ENCODE data around the gene CARHSP1.
"Not testable (repeated sequence)": the region's sequence is repeated elsewhere in the genome, so short reads cannot be mapped to it uniquely, and the experiment has no call there.

The CARHSP1 gene

DNA sequence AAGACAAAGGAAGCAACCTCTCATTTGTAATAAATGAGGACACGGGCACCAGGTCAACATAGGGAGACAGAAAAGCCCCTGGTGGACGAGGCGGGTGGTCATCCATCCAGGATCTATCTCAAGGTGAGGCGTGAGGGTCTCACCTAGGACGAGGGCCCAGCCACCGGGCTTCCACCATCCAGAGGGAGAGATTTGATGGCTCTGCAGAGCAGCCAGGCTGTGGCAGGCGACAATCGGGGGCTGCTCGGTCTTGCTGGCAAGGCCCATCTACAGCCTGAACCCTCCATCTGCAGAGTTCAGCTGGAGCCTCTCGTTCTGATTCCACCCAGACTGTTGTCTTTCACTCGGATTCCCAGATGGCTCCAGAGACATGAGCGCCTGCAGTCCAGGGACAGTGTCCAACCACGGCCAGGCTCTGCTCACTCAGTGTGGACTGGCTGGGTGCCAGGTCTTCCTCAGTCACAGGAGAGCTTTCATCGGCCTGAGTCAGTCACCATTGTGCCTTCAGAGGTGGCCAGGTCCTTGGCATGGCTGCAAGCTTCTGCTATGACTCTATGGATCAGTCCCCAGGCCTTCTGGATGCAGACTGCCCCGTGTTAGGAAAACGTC lies 19.2 kb upstream of the CARHSP1 start:
- Mint-ChIP-seq H3K27me3 (peaks cover 26% of the 10 kb centered on the region), H3K4me1 (peaks cover 6% of the 10 kb centered on the region), H3K9me3 (no peaks in the 10 kb centered on the region), H3K36me3 (peaks cover 27% of the 10 kb centered on the region), H3K27ac (no peak overlapping the region), H3K4me3 (no peak overlapping the region)
- no peak for DNase-seq
- CTCF ChIA-PET, result interaction anchor here (2.0 kb wide), 1 partner anchor 8 kb away, joined by 6 read pairs; no protein-coding TSS in a partner anchor

DNA sequence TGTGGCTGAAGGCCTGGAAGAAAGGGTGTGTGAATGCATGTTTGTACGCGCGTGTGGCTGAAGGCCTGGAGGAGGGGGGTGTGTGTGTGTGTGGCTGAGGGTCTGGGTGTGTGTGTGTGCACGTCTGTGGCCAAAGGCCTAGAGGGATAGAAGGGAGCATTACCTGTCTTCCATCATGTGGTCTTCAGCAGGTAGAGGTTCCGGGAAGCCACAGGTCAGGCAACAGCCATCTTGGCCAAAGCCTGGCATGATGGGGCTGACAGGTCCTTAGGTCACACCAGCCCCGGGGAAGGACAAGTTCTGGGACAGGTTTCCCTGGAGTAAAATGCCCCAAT lies 18.6 kb upstream of the CARHSP1 start:
- CTCF ChIA-PET, result no interaction called here
- Mint-ChIP-seq H3K27me3 (peaks cover 31% of the 10 kb centered on the region), H3K4me1 (peaks cover 6% of the 10 kb centered on the region), H3K9me3 (no peaks in the 10 kb centered on the region), H3K4me3 (no peak overlapping the region), H3K36me3 (peaks cover 26% of the 10 kb centered on the region), H3K27ac (no peak overlapping the region)
- no peak for DNase-seq

DNA sequence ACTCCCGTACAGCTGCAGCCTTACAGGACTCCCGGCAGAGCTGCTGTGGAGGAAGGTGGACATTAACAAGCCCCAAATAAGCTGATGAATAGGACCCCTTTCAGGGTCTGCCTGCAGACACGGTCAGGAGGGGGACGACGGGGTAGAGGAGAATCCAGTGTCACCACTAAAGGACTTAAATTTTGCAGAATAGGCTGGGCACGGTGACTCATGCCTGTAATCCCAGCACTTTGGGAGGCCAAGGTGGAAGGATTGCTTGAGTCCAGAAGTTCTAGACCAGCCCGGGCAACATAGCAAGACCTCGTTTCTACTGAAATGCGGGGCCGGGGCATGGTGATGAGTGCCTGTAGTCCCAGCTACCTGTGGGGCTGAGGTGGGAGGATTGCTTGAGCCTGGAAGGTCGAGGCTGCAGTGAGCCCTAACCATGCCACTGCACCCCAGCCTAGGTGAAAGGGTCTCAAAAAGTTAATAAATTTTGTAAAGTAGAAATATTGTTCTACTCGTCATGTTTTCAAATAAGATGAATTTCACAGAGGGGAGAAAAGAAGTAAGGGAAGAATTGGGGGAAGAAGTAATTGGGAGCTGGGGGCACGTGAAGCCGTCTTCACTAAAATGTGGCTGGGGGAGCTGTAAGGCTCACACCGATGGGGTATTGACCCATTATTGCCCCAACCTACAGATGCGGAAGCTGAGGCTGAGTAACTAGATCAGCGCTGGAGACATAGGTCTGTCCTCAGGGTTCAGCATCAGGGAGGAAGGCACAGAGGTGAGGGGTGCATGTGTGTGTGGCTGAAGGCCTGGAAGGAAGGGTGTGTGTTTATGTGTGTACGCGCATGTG lies 18.0 kb upstream of the CARHSP1 start:
- Mint-ChIP-seq H3K4me3 (no peak overlapping the region), H3K36me3 (peaks cover 22% of the 10 kb centered on the region), H3K9me3 (no peaks in the 10 kb centered on the region), H3K4me1 (peaks cover 6% of the 10 kb centered on the region), H3K27me3 (peaks cover 34% of the 10 kb centered on the region), H3K27ac (no peak overlapping the region)
- no peak for DNase-seq
- CTCF ChIA-PET, result no interaction called here

DNA sequence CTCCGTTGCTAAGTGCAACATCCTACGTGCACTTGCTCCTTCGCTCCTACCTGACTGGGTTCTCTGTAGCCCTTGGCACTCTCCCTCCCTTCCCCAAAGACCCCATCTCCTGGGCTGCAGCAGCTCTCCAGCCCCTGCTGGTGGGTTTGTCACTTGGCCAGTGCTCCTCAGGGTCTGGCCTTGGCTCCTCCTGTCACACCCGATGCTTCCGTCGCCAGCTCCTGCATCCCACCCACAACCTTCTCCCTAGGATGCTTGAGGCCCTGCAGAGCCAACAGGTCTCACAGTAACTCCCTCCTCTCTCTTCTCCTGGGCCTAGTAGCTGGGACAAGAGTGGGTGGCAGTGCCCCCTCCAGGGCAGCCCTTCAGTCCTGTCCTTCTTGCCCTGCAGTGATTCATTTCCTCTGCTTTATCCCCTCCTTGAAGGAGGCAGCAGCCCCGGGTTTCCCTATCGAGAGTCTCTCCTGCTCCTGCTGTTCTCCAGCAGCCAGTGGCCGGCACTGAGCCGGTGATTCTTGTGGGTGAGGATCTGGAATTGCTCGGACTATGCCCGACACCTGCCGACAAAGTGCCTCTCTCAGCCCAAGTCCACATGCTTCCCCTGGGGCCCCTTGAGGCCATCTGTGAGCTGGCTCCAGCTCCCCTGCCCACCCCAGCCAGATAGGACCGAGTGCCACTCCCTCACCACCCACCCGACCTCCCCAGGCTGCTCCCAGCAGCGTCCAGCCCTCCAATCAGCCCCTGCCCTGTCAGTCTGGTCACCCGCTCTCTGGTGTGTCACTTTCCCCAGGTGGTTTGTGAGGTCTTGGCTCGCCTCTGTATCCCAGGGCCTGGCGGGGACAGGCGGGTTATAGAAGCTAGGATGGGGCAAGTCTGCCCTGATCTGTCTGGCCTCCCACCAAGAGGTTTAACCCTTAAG lies 17.1 kb upstream of the CARHSP1 start:
- no peak for DNase-seq
- H3K27ac Mint-ChIP-seq, result peak overlapping the region; percentile 81
- CTCF ChIA-PET, result interaction anchor here (2.0 to 7.5 kb wide), 2 partner anchors 50 to 225 kb away, joined by 7 to 55 read pairs; no protein-coding TSS in a partner anchor
- H3K9me3 Mint-ChIP-seq, result no peaks in the 10 kb centered on the region
- H3K27me3 Mint-ChIP-seq, result peaks cover 34% of the 10 kb centered on the region
- peaks cover 5% of the 10 kb centered on the region for H3K4me1 Mint-ChIP-seq
- peaks cover 13% of the 10 kb centered on the region for H3K36me3 Mint-ChIP-seq
- H3K4me3 Mint-ChIP-seq, result no peak overlapping the region

DNA sequence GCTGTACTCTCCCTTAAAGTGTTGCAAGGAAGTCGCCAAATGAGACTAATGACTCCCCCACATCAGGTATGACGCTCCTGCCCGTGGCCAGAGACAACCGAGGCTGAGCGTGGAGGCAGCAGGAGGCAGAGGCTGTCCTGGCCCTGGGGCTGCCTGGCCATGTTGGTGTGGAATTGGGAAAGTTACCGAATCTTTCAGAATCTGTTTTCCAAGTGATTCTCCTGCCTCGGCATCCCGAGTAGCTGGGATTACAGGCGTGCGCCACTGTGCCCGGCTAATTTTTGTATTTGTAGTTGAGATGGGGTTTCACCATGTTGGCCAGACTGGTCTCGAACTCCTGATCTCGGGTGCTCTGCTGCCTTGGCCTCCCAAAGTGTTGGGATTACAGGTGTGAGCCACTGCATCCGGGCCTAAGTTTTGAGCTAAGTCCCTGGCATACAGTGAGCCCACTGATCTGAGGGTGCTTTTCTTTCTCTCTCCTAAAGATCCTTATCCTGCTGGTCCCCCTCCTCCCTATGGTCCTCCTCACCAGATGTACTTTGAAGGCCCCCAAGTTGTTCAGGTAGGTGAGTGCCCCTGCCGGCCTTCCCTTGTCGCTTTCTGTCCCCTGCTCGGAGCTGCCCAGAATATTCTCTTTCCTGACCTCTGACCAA lies 14.0 kb upstream of the CARHSP1 start:
- no peak overlapping the region for H3K4me3 Mint-ChIP-seq
- DNase-seq, result no peak
- peaks cover 14% of the 10 kb centered on the region for H3K4me1 Mint-ChIP-seq
- H3K27ac Mint-ChIP-seq, result no peak overlapping the region
- H3K36me3 Mint-ChIP-seq, result peaks cover 4% of the 10 kb centered on the region
- CTCF ChIA-PET, result interaction anchor here (1.0 to 7.5 kb wide), 5 partner anchors 26 to 316 kb away, joined by 3 to 55 read pairs (median 3); no protein-coding TSS in a partner anchor
- no peaks in the 10 kb centered on the region for H3K9me3 Mint-ChIP-seq
- H3K27me3 Mint-ChIP-seq, result peaks cover 54% of the 10 kb centered on the region

DNA sequence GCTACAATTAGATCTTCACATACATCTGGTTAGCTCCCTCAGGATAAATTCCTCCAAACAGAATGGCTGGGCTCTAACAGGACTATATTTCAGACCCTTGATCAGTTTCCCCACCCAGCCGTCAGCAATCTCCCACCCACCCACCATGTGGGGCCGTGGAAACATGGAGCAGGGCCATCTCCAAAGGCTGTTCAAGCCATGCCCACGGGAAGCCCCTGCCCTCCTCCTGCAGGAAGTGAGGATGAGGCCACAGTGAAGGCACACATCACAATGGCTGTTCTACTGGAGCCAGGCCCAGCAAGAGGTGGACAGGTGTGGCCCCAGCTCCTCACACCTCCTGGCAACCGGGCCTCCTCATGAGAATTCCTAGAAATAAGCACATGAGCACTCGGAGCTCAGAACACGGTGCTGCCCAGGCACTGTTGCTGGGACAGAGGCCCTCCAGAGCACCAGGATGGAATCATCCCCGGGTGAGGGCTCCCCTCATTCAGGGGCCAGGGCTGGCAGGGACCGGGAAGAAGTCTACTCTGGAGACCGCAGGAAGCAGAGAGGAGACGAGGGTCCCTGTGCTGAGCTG lies 13.3 kb upstream of the CARHSP1 start, which contains the start of gene LITAFD:
LITAFD (plus strand) TSS at position 311 of the 577 bp plus-strand sequence. CDS start 2,005 bp downstream, outside the sequence.
- Mint-ChIP-seq H3K4me1 (peaks cover 16% of the 10 kb centered on the region), H3K27me3 (peaks cover 60% of the 10 kb centered on the region), H3K36me3 (peaks cover 2% of the 10 kb centered on the region), H3K4me3 (no peak within 1 kb of the TSS), H3K27ac (no peak within 1 kb of the TSS), H3K9me3 (no peaks in the 10 kb centered on the region)
- CTCF ChIA-PET, result interaction anchor here (0.7 to 7.5 kb wide), 7 partner anchors 26 to 303 kb away, joined by 3 to 55 read pairs (median 3); no protein-coding TSS in a partner anchor
- DNase-seq, result no peak

DNA sequence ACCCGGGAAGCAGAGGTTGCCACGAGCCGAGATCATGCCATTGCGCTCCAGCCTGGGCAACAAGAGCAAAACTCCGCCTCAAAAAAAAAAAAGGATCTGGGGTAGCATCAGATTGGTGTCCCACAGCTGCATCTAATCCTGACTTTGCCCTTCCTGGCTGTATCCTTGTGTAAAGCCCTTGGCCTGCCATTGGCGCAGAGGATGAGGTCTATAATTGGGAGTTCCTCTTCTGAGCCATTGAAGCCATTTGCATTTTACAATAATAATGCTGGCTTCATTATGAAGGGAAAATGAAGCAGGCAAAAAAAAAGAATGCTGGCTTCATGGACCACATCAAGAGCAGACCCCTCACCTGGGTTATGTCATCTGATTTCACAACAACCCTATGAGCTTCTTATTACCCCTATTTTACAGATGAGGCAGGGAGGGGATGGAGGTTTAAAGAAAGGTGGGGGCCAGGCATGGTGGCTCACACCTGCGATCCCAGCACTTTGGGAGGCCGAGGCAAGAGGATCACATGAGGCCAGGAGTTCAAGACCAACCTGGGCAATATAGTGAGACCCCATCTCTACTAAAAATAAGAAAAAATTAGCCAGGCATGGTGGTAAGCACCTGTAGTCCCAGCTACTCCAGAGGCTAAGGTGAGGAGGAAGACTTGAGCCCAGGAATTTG lies 12.2 kb upstream of the CARHSP1 start:
- Mint-ChIP-seq H3K9me3 (no peaks in the 10 kb centered on the region), H3K4me3 (no peak overlapping the region), H3K27me3 (peaks cover 58% of the 10 kb centered on the region), H3K36me3 (no peaks in the 10 kb centered on the region), H3K27ac (no peak overlapping the region), H3K4me1 (peaks cover 16% of the 10 kb centered on the region)
- CTCF ChIA-PET, result interaction anchor here (0.6 to 7.5 kb wide), 31 partner anchors 8 to 314 kb away, joined by 3 to 55 read pairs (median 5); partner anchors contain the start of genes ABAT, CARHSP1 and PMM2
- no peak for DNase-seq

DNA sequence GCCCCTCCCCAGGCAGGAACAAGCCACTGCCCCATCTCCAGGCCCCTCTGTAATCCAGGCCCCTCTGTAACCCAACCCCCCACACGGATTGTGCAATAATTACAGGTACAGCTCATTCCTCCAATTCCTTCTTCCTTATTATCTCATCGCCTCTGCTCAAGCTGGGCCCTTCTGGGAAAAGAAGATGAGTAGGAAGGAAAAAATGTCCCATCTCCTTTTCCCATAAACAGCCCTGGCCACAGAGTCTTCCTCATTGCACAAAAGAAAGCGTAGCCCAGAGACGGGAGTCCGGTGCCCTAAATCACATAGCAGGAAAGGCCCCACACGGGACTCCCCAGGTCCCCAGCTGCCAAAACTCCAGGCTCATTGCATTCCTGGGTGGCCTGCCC lies 9.7 kb upstream of the CARHSP1 start:
- Mint-ChIP-seq H3K27ac (no peak overlapping the region), H3K9me3 (no peaks in the 10 kb centered on the region), H3K27me3 (peaks cover 42% of the 10 kb centered on the region), H3K4me1 (peaks cover 25% of the 10 kb centered on the region), H3K4me3 (no peak overlapping the region), H3K36me3 (no peaks in the 10 kb centered on the region)
- no peak for DNase-seq
- CTCF ChIA-PET, result interaction anchor here (0.7 to 7.5 kb wide), 6 partner anchors 10 to 311 kb away, joined by 3 to 55 read pairs (median 8); partner anchors contain the start of gene CARHSP1

DNA sequence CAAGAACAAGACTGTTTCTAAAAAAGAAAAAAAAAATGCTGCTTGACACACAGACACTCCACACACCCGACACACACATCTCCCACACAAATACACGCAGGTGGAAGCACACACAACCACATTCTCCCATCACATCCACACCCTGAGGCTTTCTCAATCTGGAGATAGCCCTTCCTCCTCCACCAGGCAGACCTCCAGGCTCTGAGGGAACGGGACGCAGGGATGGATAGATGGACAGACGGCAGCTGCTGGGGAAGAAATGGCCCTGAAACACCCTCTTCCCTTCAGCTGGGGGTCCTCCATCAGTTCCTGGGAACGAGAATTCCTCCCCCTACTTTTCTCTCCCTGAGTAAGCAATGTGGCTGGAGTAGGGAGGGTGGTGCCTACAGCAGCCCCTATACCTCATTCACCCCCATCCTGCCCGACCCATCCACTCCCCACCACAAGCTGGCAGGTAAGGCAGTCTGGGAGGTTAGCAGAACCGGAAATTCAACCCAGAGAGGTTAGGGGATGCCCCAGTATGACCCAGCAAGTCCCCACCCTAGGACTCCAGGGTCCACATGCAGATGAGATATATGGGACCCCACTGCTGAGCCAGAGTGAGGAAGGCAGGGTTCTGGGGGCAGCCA lies 9.2 kb upstream of the CARHSP1 start:
- no peaks in the 10 kb centered on the region for H3K9me3 Mint-ChIP-seq
- H3K4me3 Mint-ChIP-seq, result no peak overlapping the region
- no peaks in the 10 kb centered on the region for H3K36me3 Mint-ChIP-seq
- H3K27ac Mint-ChIP-seq, result no peak overlapping the region
- peaks cover 37% of the 10 kb centered on the region for H3K27me3 Mint-ChIP-seq
- CTCF ChIA-PET, result interaction anchor here (0.7 to 7.5 kb wide), 5 partner anchors 10 to 311 kb away, joined by 3 to 55 read pairs (median 4); partner anchors contain the start of gene CARHSP1
- H3K4me1 Mint-ChIP-seq, result peaks cover 26% of the 10 kb centered on the region
- no peak for DNase-seq

DNA sequence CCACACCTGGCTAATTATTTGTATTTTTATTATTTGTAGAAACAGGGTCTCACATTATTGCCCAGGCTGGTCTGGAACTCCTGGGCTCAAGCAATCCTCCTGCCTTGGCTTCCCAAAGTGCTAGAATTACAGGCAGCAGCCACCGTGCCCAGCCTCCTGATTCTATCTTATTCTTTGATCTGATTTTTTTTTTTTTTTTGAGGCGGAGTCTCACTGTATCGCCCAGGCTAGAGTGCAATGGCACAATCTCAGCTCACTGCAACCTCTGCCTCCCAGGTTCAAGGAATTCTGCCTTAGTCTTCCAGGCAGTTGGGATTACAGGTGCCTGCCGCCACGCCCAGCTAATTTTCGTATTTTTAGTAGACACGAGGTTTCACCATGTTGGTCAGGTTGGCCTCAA lies 6.5 kb upstream of the CARHSP1 start:
- H3K4me1 Mint-ChIP-seq, result peaks cover 35% of the 10 kb centered on the region
- H3K27me3 Mint-ChIP-seq, result peaks cover 27% of the 10 kb centered on the region
- CTCF ChIA-PET, H3K4me3 Mint-ChIP-seq, DNase-seq, H3K27ac Mint-ChIP-seq, H3K9me3 Mint-ChIP-seq, H3K36me3 Mint-ChIP-seq: not testable (repeated sequence)

DNA sequence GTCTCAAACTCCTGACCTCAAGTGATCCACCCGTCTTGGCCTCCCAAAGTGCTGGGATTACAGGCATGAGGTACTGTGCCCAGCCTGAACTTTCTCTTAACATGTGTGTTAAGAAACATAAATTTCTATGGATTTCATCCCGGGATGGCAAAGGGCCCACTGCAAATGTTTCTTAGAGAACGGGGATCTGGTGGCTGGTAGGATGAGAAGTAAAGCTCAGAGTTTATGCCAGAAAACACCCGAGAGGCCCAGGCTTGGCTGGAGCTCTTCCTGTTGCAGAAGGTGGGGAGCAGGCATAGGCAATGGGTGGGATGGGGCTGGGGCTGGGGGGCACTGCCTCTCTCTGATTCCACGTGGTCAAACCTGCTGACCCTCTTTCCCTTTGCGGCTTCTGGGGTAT lies 5.6 kb upstream of the CARHSP1 start:
- CTCF ChIA-PET, result interaction anchor here (1.1 to 2.7 kb wide), 4 partner anchors 9 to 307 kb away, joined by 3 to 9 read pairs (median 4); no protein-coding TSS in a partner anchor
- Mint-ChIP-seq H3K4me3 (no peak overlapping the region), H3K27ac (peak overlapping the region; percentile 8), H3K36me3 (no peaks in the 10 kb centered on the region), H3K27me3 (peaks cover 22% of the 10 kb centered on the region), H3K9me3 (no peaks in the 10 kb centered on the region), H3K4me1 (peaks cover 39% of the 10 kb centered on the region)
- no peak for DNase-seq

DNA sequence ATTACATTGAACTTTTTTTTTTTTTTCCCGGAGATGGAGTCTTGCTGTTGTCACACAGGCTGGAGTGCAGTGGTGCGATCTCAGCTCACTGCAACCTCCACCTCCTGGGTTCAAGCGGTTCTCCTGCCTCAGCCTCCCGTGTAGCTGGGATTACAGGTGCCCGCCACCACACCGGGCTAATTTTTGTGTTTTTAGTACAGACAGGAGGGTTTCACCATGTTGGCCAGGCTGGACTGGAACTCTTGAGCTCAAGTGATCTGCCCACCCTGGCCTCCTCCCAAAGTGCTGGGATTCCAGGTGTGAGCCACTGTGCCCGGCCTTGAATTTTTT lies 5.0 kb upstream of the CARHSP1 start:
- Mint-ChIP-seq H3K27me3 (peaks cover 19% of the 10 kb centered on the region), H3K4me1 (peaks cover 42% of the 10 kb centered on the region), H3K27ac (peak overlapping the region; percentile 5)
- CTCF ChIA-PET, result interaction anchor here (1.0 to 2.7 kb wide), 6 partner anchors 8 to 307 kb away, joined by 3 to 9 read pairs (median 4); no protein-coding TSS in a partner anchor
- DNase-seq, H3K9me3 Mint-ChIP-seq, H3K36me3 Mint-ChIP-seq, H3K4me3 Mint-ChIP-seq: not testable (repeated sequence)
